Colonic mucosa (tissue), 4 donors: ENCODE data around the gene HYAL2. TPM values are rescaled to one million over a fixed set of nuclear protein-coding genes. Genes with fewer than 3 reads are reported as not detected.

ENCODE experiments used
- DNase-seq: peaks from one replicate; pipeline ENCODE4 v3.0.0-alpha.2; 2020
- H3K27ac ChIP-seq: fragments of 200-600 bp; one replicate; pipeline ENCODE4 v1.8.0; 2021
- H3K27me3 ChIP-seq: fragments of 200-600 bp; one replicate; pipeline ENCODE4 v1.8.0; 2021
- H3K36me3 ChIP-seq: fragments of 200-600 bp; one replicate; pipeline ENCODE4 v1.8.0; 2021
- H3K4me1 ChIP-seq: fragments of 200-600 bp; one replicate; pipeline ENCODE4 v1.8.0; 2021; ENCODE audit warnings: mild to moderate bottlenecking
- H3K4me3 ChIP-seq: fragments of 200-600 bp; one replicate; pipeline ENCODE4 v1.8.0; 2021
- H3K9ac ChIP-seq, 2 donors: one replicate each; pipeline ENCODE4 v1.7.0; 2013; ENCODE audit warnings: control low read depth in 2 of 2, low read depth in 2 of 2, low read length in 2 of 2
- H3K9me3 ChIP-seq: fragments of 200-600 bp; one replicate; pipeline ENCODE4 v1.8.0; 2021
- intact Hi-C: fragments of 100-400 bp; cut with DNase I; formaldehyde crosslinking; loops from one replicate; pipeline ENCODE4 v1.14.1; 2022
- total RNA-seq, 2 donors: library from RNA; stranded (reverse); fragmentation: NEBNext Ultra II Directional in 1 of 2; extraction: Animal tissue kit (Norgen Biotek cat#: 25700) in 1 of 2; gene quantifications; one replicate each; pipeline ENCODE4 v1.2.1, GENCODE V29; 2021
- TF ChIP-seq, protein P1 (sequence below): fragments of 200-600 bp; IDR thresholded peaks from one replicate; pipeline ENCODE4 v1.8.0; 2022; ENCODE audit warnings: antibody characterized with exemption, mild to moderate bottlenecking
- donor health status: healthy.
- donor health status: DM: no; HTN: no; CAD: no.
- donor health status: DM: no; HTN: no; CAD: no.

The HYAL2 gene
- total RNA-seq, 2 donors from 2014 or later, result 31.3 to 37.1 TPM

DNA sequence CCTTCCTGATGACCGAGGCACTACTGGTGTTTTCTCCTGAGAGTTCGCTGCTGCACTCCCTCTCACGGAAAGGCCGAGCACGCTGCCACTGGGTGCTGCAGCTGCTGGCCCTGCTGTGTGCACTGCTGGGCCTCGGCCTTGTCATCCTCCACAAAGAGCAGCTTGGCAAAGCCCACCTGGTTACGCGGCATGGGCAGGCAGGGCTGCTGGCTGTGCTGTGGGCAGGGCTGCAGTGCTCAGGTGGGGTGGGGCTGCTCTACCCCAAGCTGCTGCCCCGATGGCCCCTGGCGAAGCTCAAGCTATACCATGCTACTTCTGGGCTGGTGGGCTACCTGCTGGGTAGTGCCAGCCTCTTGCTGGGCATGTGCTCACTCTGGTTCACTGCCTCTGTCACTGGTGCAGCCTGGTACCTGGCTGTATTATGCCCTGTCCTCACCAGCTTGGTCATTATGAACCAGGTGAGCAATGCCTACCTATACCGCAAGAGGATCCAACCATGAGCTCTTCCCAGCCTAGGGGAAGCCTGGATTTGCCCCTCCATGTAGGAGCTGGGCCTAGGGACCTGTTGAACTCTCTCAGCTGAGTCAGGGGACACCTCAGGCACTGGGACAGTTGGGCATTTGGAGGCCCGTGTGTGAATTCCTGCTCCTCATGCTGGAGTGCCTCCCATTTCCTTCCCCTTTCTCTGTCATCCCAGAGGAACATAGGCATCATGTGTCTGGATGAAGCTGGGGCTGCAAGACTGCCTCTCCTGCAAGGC, 30.9 kb upstream of the HYAL2 start:
- DNase-seq, result no peak
- Histone ChIP-seq H3K36me3 (peaks cover 8% of the 10 kb centered on the region), H3K4me1 (peaks cover 42% of the 10 kb centered on the region), H3K9me3 (no peaks in the 10 kb centered on the region), H3K27me3 (no peaks in the 10 kb centered on the region), H3K4me3 (no peak overlapping the region), H3K27ac (peak overlapping the region; percentile 49), H3K9ac (no peak overlapping the region)
- intact Hi-C loops, result no loop called here
- TF ChIP-seq, protein P1, sequence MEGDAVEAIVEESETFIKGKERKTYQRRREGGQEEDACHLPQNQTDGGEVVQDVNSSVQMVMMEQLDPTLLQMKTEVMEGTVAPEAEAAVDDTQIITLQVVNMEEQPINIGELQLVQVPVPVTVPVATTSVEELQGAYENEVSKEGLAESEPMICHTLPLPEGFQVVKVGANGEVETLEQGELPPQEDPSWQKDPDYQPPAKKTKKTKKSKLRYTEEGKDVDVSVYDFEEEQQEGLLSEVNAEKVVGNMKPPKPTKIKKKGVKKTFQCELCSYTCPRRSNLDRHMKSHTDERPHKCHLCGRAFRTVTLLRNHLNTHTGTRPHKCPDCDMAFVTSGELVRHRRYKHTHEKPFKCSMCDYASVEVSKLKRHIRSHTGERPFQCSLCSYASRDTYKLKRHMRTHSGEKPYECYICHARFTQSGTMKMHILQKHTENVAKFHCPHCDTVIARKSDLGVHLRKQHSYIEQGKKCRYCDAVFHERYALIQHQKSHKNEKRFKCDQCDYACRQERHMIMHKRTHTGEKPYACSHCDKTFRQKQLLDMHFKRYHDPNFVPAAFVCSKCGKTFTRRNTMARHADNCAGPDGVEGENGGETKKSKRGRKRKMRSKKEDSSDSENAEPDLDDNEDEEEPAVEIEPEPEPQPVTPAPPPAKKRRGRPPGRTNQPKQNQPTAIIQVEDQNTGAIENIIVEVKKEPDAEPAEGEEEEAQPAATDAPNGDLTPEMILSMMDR, result no peak

DNA sequence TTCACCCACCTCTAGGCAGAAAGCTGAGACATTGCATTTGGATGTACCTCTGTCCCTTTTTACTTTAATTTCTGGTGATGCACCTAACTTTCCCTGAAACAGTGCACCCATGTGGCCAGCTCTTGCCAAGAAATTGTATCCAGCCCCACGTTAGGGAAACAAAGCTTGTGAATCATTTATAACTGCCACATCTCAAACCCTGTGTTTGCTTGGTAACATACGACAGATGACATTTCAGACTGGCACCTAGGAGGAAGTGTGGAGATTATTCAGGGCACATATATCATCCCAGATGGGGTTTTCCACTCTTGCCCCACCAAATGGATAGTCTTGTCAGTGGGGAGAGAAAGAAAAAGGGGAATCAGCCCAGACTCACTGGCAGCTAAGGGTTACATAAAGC, 30.2 kb upstream of the HYAL2 start:
- no peak overlapping the region for H3K4me3 ChIP-seq
- peaks cover 35% of the 10 kb centered on the region for H3K4me1 ChIP-seq
- TF ChIP-seq, protein P1, result no peak
- peaks cover 8% of the 10 kb centered on the region for H3K36me3 ChIP-seq
- intact Hi-C loops, result no loop called here
- peak overlapping the region; percentile 49 for H3K27ac ChIP-seq
- no peaks in the 10 kb centered on the region for H3K9me3 ChIP-seq
- H3K9ac ChIP-seq, result no peak overlapping the region
- H3K27me3 ChIP-seq, result no peaks in the 10 kb centered on the region
- DNase-seq, result no peak

DNA sequence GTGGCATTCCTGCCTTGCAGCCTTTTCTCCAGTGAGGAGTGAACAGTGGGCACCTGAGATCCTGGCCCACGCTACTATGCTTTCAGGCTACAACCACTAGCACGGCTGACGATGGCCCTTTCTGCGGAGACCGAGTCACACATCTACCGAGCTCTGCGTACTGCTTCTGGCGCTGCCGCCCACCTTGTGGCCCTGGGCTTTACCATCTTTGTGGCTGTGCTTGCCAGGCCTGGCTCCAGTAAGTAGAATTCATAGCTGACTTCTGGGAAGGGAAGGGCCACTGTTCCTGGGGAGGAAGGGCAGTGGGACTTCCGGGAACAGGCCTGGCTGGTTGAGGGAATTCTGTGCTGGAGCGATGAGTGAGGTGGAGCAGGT, 28.8 kb upstream of the HYAL2 start:
- DNase-seq, result no peak
- Histone ChIP-seq H3K4me3 (peak overlapping the region; percentile 59), H3K36me3 (peaks cover 8% of the 10 kb centered on the region), H3K9ac (peak overlapping the region in 1 of 2 donors; percentile 92), H3K4me1 (peaks cover 23% of the 10 kb centered on the region), H3K27me3 (no peaks in the 10 kb centered on the region), H3K9me3 (no peaks in the 10 kb centered on the region), H3K27ac (peak overlapping the region; percentile 85)
- TF ChIP-seq, protein P1, result no peak
- intact Hi-C loops, result no loop called here

DNA sequence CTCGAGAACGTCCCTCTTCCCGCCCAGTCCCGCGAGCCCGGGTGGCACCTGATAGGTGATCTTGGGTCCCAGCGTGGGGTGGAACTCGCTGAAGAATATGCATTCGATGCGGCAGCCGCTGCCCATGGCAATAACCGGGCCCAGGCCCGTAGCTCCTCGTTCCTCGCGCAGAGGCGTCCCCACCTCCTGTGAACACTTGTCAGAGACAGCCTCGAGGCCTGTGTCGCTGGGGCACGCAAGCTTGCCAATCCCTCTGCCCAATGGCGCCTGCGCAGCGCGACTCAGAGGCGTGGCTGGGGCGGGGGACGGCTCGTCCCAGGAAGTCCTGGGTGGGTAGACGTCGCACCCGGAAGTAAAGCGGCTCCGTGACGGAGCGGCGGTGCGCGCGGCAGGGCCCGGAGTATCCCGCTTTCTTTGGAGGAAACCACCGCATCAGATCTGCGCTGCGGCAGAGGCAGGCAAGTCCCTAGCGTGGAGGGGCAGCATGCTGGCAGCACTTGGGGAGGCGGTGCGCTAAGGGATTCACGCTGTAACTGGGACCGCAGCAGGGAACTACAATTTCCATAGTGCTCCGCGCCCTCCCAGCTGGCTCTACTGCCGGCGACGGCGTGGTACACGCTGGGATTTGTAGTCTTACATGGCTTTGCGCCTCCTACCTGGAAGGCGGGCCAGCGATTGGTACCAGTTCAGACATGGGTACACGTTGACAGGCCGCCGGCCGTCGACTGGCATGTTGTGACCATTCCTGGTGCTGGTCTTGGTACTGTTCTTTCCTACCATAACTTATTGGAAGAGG, 28.2 kb upstream of the HYAL2 start, which contains the start of the genes CYB561D2 and NPRL2:
CYB561D2 (plus strand) TSS at position 336 of the 796 bp plus-strand sequence. CDS start 572 bp downstream, outside the sequence.
NPRL2 (minus strand) TSS at position 249 of the 796 bp plus-strand sequence; CDS start at position 126, 123 bp downstream.
- intact Hi-C loops, result no loop called here
- Histone ChIP-seq H3K27ac (peak within 1 kb of the TSS; percentile 85), H3K36me3 (peaks cover 8% of the 10 kb centered on the region), H3K4me3 (peak within 1 kb of the TSS; percentile 59), H3K9me3 (no peaks in the 10 kb centered on the region), H3K9ac (peak within 1 kb of the TSS; percentile 71 to 92), H3K4me1 (peaks cover 18% of the 10 kb centered on the region), H3K27me3 (no peaks in the 10 kb centered on the region)
- DNase-seq, result peak; percentile 100
- TF ChIP-seq, protein P1, result no peak

DNA sequence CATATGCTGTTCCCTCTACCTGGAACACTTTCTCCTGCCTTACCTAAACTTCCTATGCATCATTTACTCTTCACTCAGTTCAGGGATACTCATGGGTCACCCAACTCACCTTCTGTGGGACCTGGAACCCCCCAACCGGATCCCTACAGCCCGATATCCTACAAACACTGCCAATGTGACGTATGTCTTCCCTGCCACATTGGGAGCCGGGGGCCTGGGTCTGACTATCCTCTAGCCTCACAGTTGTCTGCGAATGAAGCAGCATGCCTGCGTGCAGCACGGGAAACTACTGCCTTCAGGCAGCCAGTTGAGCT, 27.6 kb upstream of the HYAL2 start:
- Histone ChIP-seq H3K36me3 (peaks cover 7% of the 10 kb centered on the region), H3K9me3 (no peaks in the 10 kb centered on the region), H3K4me1 (peaks cover 21% of the 10 kb centered on the region), H3K27me3 (no peaks in the 10 kb centered on the region), H3K27ac (peak overlapping the region; percentile 85), H3K4me3 (peak overlapping the region; percentile 59), H3K9ac (peak overlapping the region; percentile 71 to 92)
- TF ChIP-seq, protein P1, result no peak
- no peak for DNase-seq
- intact Hi-C loops, result no loop called here
